DMS79 treated with DMSO at 0.1 percent for 48 hours (cell line): ENCODE data around the gene BCAS1.

Experiments used
- DNase-seq: peaks from one replicate; lab custom pipeline; 2025; lab: John Stamatoyannopoulos, UW

Gene BCAS1

GRCh38 chr20:53925651-53926401 lies 144.6 kb downstream of the BCAS1 start:
- no peak for DNase-seq

DNA sequence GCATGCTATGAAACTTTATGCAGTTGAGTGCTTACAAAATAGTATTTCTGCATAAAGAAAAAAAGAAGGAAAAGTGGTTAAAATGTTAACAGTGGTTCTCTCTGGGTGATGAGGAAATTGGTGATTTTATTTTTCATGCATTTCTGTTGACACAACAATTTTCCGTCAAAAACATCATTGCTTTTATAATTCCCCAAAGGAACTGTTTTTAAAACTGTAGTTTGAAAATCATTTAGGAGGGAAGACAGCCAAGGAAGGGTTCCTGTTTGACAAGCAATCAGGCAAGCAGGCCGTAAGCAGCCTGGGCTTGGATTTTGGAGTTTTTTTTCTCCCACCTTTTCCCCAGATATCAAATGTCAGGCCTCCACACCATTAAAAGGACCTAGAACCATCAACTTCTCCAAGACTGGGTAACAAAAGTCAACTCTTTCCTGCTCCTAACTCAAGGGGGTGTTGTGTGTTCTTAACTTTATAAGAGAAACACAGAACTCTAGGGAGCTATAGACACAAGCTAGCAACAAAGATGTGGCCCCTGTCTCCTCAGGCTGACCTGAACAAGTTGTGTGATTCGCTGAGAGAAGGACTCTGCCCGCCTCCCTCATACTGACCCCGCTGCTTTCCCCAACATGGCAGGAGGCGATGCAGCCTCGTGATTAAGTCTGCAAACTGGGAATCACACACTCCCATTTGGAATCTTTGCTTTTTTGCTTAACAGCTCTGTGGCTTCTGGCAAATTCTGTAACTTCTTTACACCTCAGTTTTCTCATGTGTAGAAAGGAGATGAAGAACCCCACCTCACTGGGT lies 146.6 kb downstream of the BCAS1 start:
- no peak for DNase-seq

DNA sequence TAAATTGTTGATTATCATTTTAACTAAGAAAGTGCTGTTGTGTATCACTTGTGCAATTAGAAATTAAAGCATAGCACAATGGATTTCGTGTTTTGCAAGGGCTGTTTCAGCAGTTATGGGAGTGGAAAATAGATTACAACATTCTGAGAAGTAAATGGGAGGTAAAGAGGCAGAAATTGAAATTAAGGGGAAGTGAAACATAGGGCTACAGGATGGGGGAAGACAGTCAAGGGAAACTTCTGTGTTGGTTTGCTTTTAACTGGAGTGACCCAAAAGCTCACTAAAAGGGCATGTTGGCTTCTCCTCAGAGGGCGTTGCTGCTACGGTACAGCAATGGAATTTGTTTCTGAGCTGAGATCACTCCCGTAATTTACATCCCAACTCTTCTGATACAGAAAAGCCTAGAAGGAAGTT lies 147.5 kb downstream of the BCAS1 start:
- no peak for DNase-seq

DNA sequence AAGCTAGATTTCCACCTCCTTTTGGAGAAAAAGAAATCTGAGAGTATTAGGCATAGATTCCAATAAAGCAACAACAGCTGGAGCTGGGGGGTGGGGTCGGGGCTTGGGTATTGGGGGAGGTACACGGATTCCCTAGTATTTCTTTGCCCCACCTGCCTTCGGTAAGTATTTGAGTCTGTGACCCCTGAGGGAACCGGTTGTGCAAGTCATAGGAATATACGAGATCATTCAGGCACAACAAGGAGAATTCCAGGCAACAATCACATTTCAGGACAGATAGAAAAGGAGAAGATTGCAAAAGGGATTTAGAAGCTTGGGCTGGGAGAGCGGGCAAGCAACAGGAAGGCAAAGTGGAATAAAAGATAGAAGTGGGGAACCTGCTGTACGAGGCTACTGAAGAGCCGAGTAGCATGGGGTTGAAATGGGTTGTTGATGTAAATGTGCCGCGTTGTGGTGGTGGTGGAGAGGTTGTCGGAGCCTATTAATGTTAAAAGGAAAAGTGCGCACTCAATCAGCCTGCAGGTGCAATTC lies 148.9 kb downstream of the BCAS1 start:
- peak; percentile 31 for DNase-seq

DNA sequence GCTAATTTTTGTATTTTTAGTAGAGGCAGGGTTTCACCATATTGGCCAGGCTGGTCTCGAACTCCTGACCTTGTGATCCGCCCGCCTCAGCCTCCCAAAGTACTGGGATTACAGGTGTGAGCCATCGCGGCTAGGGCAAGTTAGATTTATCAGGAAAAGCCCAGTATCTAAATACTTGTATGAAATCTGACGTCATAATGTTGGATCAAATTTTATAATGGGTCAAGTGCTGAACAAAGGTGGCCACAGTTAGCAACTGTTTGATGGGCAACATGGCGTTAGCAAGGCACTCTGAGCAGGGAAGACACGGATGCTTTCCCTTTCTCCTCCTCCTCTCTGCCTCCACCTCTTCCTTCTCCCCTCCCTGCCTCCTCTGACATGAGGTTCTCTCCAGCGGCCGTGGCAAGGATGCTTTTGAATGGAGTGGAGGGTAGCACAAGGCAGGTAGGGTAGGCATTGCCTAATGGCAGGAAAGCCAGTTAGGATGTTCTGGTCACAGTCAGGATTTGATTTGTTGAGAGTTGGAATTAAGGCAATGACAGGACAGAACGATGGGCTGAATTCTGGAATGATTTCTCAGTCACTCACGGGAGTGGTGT lies 149.6 kb downstream of the BCAS1 start:
- DNase-seq, result no peak

DNA sequence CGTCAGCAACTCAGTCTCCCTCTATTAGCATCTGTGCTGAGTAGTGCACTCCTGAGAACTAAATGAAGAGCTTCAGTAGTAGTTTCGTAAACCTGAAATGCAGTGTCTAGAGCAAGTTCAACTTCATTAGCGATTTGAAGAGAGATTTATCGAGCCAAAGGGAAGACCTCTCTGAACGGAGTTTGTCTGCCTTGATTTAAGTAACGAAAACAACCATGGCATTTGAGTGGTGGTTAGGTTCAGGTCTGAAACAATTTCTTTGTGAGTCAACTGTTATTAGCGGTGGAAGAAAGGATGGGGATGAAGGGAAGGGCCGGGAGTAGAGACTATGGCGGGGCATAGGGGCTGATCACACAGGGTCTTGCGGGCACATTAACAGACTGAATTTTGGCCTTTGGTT lies 150.5 kb downstream of the BCAS1 start:
- no peak for DNase-seq

- no peak for DNase-seq
Measured at GRCh38 chr20:53918949-53919361, 151.4 kb downstream of the BCAS1 start.

GRCh38 chr20:53918020-53918311 lies 152.4 kb downstream of the BCAS1 start:
- no peak for DNase-seq

DNA sequence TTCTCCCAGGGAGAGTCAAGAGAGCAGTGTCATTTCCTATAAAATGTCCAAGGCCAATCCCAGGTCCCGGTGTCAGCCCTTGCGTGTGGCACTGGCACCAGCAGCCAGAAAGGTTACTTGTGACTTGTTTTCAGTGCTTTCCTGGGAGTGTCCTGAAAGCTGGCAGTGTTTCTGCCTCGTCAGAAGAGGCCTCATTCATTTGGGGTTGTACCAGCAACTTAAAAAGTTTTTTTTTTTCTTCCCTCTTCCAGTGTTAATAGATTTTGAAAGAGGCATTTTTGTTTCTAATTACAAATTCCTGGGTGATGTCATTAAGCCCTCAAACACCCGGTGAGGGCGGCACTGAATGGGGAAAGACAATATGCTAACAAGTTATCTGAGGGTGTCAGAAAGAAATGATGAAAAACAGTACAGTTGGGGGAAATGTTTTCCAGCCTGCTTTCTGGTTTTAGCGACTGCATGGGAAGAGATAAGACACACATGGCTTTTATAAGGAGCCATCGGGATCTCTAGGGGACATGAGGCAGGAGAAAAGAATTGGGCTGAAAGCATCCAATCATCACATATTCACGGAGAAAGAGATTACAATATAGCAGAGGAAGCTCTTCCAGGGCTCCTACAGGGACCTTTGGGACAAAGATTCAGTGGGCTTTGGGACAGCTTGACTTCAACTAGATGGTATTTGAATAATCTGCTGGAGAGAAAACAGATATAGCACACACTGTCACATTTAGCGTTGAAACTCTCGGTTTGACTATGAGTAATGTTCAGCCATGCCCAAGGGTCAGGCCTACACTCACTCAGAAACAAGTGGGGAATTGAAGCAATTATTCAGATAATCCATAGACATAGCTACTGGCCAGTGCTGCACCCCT lies 153.0 kb downstream of the BCAS1 start:
- DNase-seq, result no peak

- DNase-seq, result no peak
Measured at GRCh38 chr20:53916173-53916512, 154.3 kb downstream of the BCAS1 start.

DNA sequence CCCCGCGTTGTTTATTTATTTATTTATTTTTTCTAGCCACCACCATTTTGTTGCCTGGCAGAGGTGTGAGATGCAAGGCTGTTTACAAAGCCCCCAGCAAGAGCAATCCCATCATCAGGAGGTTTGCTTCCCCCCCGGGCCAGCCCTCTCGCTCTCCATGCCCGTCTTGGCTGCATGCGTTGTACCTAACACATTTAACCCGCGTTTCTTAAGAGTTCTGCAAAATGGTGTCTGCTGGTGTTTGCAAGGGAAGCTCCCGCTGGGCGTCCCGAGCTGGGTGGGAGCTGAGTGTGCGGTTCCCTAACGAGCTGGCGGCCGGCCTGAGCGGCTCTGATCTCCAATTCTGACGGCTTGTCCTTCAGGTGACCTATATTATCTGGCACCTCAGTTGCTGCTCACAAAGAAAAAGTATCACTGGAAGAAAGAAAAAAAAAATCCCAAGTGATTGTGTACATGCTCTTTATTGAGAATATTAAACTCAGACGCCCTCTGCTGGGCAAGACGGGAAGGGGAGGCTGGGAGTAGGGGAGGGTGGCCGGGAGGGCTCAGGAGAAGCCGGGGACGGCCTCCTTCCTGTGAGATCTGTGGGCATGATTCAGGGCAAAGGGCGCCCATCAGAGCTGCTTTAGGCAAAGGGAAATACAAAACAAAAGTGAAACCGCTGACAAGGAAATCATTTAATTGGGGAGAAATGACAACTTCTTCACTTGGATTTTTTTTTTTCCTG lies 154.8 kb downstream of the BCAS1 start:
- DNase-seq, result peak; percentile 91

- no peak for DNase-seq
Measured at GRCh38 chr20:53914781-53915445, 155.5 kb downstream of the BCAS1 start.

DNA sequence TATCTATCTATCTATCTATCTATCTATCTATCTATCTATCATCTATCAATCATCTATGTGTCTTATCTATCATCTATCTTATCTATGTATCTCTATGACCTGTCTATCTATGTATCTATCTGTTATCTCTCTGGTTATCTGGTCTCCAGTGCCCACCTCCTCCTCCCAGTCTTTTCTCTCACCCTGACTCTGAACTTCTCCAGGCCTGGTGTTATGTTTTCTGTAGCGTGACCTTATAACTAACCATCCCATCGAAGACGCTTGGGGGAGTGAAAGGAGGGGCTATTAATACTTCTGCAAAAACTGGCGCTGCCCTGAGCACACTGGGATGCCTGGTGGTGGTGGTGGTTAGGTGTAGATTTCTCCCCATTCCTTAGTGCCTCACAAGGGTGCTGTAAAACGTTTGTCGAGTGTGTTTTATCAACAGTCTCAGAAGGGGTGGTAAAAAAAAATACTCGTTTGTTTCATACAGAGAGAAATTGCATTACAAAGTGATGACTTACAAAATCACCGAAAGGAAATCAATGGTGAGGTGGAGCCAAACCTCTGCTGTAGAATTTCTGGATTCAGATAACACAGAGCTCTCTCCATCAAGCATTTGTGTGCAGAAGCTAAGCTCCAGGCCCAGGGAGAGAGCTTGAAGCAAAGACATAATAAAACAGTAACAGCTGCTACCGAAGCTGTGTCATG lies 156.2 kb downstream of the BCAS1 start:
- DNase-seq, result no peak

DNA sequence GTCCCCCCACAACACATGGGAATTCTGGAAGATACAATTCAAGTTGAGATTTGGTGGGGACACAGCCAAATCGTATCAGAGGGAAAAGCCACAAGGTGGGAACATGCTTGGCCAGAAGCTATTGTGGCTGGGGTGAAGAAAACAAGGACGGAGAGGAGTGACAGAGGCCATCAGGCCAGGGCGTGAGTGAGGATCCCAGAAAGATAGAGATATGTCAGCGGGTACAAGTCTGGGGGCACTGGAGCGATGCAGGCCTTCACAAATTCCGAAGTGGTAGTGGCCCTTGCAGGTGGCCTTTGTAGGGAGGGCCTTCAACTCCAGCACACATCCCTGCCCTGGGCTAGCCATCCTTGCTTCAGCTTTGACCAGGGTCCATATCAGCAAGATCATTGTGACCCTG lies 159.1 kb downstream of the BCAS1 start:
- DNase-seq, result no peak

- DNase-seq, result no peak
Measured at GRCh38 chr20:53910351-53911002, 159.9 kb downstream of the BCAS1 start.

DNA sequence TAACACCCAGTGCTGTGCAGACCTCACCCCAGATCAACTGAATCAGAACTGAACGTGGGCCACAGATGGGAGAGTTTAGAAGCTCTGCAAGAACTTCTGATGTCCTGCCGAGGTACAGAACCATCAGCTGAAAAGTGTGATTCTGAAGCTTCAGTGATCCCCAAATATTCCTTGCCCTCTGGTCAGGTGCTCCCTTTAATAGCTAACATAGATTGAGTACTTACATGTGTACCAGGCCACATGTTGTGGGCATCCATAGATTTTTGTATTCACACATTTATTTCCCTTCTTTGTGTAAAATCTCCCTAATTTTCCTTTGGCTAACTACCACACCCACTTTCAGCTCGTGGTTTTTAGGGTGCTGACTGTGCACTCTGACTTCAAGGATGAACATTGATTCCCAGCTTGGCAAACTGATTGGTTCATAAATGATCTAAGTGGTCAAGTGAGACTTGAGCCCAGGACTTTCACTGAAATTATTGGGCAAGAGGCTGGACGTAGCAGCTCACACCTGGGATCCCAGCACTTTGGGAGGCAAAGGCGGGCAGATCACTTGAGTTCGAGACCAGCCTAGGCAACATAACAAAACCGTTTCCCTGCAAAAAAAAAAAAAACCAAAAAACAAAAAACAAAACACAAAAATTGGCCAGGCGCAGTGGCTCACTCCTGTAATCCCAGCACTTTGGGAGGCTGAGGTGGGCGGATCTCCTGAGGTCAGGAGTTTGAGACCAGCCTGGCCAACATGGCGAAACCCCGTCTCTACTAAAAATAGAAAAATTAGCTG lies 162.2 kb downstream of the BCAS1 start:
- no peak for DNase-seq

DNA sequence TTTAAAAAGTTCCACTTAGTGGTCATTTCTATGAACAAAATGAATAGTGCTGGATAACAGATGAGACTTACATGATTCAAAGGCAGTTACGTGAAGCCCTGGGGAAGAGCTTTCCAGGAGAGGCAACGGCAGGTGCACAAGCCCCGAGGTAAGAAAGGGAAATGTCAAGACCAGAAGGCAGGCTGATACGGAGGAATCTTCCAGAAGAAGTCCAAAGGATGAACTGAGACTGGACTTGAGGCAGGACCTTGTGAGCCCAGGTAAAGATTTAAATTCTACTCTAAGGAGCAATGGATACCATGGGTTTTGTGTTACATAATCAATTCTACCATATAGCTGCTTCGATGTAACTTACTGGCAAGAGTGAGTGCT lies 164.6 kb downstream of the BCAS1 start:
- no peak for DNase-seq

- no peak for DNase-seq
Measured at GRCh38 chr20:53905019-53905819, 165.2 kb downstream of the BCAS1 start.
